Loucy (cell line): Measurements from ENCODE around the gene UBR4.

ENCODE experiments used
- CTCF ChIP-seq: fragments of 200-600 bp; sonication (generic); conservative IDR thresholded peaks from 2 replicates; pipeline ENCODE4 v1.5.1; 2014; ENCODE audit warnings: mild to moderate bottlenecking, antibody characterized with exemption, low read length
- EZH2phosphoT487 ChIP-seq: fragments of 200-600 bp; IDR thresholded peaks from 2 replicates; pipeline ENCODE4 v1.6.1; 2018; ENCODE audit warnings: antibody characterized with exemption, mild to moderate bottlenecking, moderate library complexity, borderline replicate concordance

GRCh38 chr1:19096036-19096833 lies 113.8 kb downstream of the UBR4 start:
- TF ChIP-seq CTCF, result peak; percentile 62
- TF ChIP-seq EZH2phosphoT487, result no peak
